IMR-90 (cell line): Measurements from ENCODE around the gene NLRP14. TPM values are rescaled to one million over a fixed set of nuclear protein-coding genes. Genes with fewer than 3 reads are reported as not detected.

Source experiments
- ATAC-seq: fragments of 200-7000 bp; cut with Tn5 transposase; 2 replicates; pipeline ENCODE4 v1.9.1; 2020; ENCODE audit warnings: low read depth, mild to moderate bottlenecking, moderate library complexity
- BruUV-seq: library from RNA; stranded (reverse); fragments of 400-500 nt; replicated peaks from 2 replicates; lab custom pipeline; 2021; lab: Mats Ljungman, UMichigan
- CTCF ChIA-PET: fragments of 300-600 bp; formaldehyde crosslinking; extraction: SDS; loops from one replicate; lab custom pipeline; 2021; ENCODE audit warnings: antibody characterized with exemption; lab: Yijun Ruan, JAX
- POLR2A ChIA-PET: fragments of 300-600 bp; sonication (Branson Sonifier 250); formaldehyde crosslinking; loops from one replicate; lab custom pipeline; 2022; ENCODE audit warnings: antibody characterized with exemption; ENCODE audit not compliant: unreplicated experiment; lab: Charles Lee
- DNase-seq: peaks from one replicate; pipeline ENCODE4 v3.0.0; 2013
- H2AFZ ChIP-seq: replicated peaks from 2 replicates; pipeline ENCODE3; 2013; ENCODE audit warnings: low read length, mild to moderate bottlenecking; ENCODE audit not compliant: poor library complexity
- H2AK5ac ChIP-seq: 2 replicates; pipeline ENCODE4 v1.6.1; 2013; ENCODE audit warnings: low read depth, low read length, inconsistent platforms
- H2AK9ac ChIP-seq: replicated peaks from 2 replicates; pipeline ENCODE3; 2013; ENCODE audit warnings: mild to moderate bottlenecking, low read depth, low read length, moderate library complexity; ENCODE audit not compliant: poor library complexity
- H2BK120ac ChIP-seq: 2 replicates; pipeline ENCODE4 v1.6.1; 2013; ENCODE audit warnings: low read depth, low read length, inconsistent platforms
- H2BK15ac ChIP-seq: 3 replicates; pipeline ENCODE4 v1.6.1; 2013; ENCODE audit warnings: low read depth, low read length, inconsistent platforms
- H2BK20ac ChIP-seq: 2 replicates; pipeline ENCODE4 v1.6.1; 2013; ENCODE audit warnings: low read depth, mild to moderate bottlenecking, inconsistent platforms, low read length, moderate library complexity
- H2BK5ac ChIP-seq: 2 replicates; pipeline ENCODE4 v1.6.1; 2013; ENCODE audit warnings: mild to moderate bottlenecking, low read depth, low read length, inconsistent platforms; ENCODE audit not compliant: poor library complexity, severe bottlenecking
- H3K14ac ChIP-seq: replicated peaks from 2 replicates; pipeline ENCODE4 v1.6.1; 2013; ENCODE audit warnings: low read depth, low read length, inconsistent platforms
- H3K18ac ChIP-seq: 2 replicates; pipeline ENCODE4 v1.6.1; 2013; ENCODE audit warnings: low read depth, low read length, control low read depth
- H3K23ac ChIP-seq: 2 replicates; pipeline ENCODE4 v1.6.1; 2013; ENCODE audit warnings: low read depth, low read length, inconsistent platforms
- H3K27ac ChIP-seq: 2 replicates; pipeline ENCODE4 v1.5.1; 2013; ENCODE audit warnings: mild to moderate bottlenecking, control low read depth, low read length; ENCODE audit not compliant: insufficient read depth
- H3K27me3 ChIP-seq: 2 replicates; pipeline ENCODE4 v1.6.1; 2013; ENCODE audit warnings: low read length; ENCODE audit not compliant: control insufficient read depth, insufficient read depth
- H3K36me3 ChIP-seq: 2 replicates; pipeline ENCODE4 v1.6.1; 2013; ENCODE audit warnings: low read length, mixed read lengths; ENCODE audit not compliant: control insufficient read depth, insufficient read depth
- H3K4ac ChIP-seq: 2 replicates; pipeline ENCODE4 v1.6.1; 2013; ENCODE audit warnings: low read depth, low read length, inconsistent platforms
- H3K4me1 ChIP-seq: 2 replicates; pipeline ENCODE4 v1.6.1; 2013; ENCODE audit warnings: low read length, mixed read lengths; ENCODE audit not compliant: control insufficient read depth, insufficient read depth
- H3K4me2 ChIP-seq: 2 replicates; pipeline ENCODE4 v1.6.1; 2013; ENCODE audit warnings: low read depth, mild to moderate bottlenecking, control low read depth, low read length, moderate library complexity
- H3K4me3 ChIP-seq: 2 replicates; pipeline ENCODE4 v1.5.1; 2013; ENCODE audit warnings: low read depth, mild to moderate bottlenecking, control low read depth, low read length, moderate library complexity; ENCODE audit not compliant: insufficient read depth
- H3K56ac ChIP-seq: 2 replicates; pipeline ENCODE4 v1.6.1; 2013; ENCODE audit warnings: low read length, inconsistent platforms; ENCODE audit not compliant: insufficient read depth; ENCODE audit errors: extremely low read depth
- H3K79me1 ChIP-seq, 2 experiments: 2 replicates each; pipeline ENCODE4 v1.6.1; 2013; ENCODE audit warnings: low read length in 2 of 2, inconsistent platforms in 1 of 2, low read depth in 1 of 2
- H3K9ac ChIP-seq: 2 replicates; pipeline ENCODE4 v1.6.1; 2013; ENCODE audit warnings: low read depth, low read length, control low read depth
- H3K9me1 ChIP-seq: 2 replicates; pipeline ENCODE4 v1.6.1; 2013; ENCODE audit warnings: low read length, inconsistent platforms; ENCODE audit not compliant: insufficient read depth
- H3K9me3 ChIP-seq: 2 replicates; pipeline ENCODE4 v1.6.1; 2013; ENCODE audit warnings: low read length; ENCODE audit not compliant: control insufficient read depth, insufficient read depth
- H4K20me1 ChIP-seq: 2 replicates; pipeline ENCODE4 v1.6.1; 2013; ENCODE audit warnings: low read length, inconsistent platforms; ENCODE audit not compliant: insufficient read depth
- H4K5ac ChIP-seq: 2 replicates; pipeline ENCODE4 v1.6.1; 2013; ENCODE audit warnings: mild to moderate bottlenecking, low read depth, low read length, control low read depth
- H4K8ac ChIP-seq, 2 experiments: 2 replicates each; pipeline ENCODE4 v1.6.1; 2013; ENCODE audit warnings: low read depth in 2 of 2, low read length in 2 of 2, control low read depth in 1 of 2, inconsistent platforms in 1 of 2
- H4K91ac ChIP-seq: 2 replicates; pipeline ENCODE4 v1.6.1; 2013; ENCODE audit warnings: low read depth, low read length, inconsistent platforms; ENCODE audit not compliant: insufficient read depth
- BHLHE40 ChIP-seq: fragments of 150-350 bp; IDR thresholded peaks from 2 replicates; pipeline ENCODE4 v1.6.1; 2016; ENCODE audit warnings: mild to moderate bottlenecking, low read depth, low read length
- CEBPB ChIP-seq: IDR thresholded peaks from 2 replicates; pipeline ENCODE4 v1.6.1; 2012; ENCODE audit warnings: low read depth, low read length, improper control_type of control experiment
- CHD1 ChIP-seq: IDR thresholded peaks from 2 replicates; pipeline ENCODE4 v1.6.1; 2012; ENCODE audit warnings: low read depth, low read length, improper control_type of control experiment
- CTCF ChIP-seq: conservative IDR thresholded peaks from 2 replicates; pipeline ENCODE4 v1.5.1; 2012; ENCODE audit warnings: mild to moderate bottlenecking, low read depth, low read length, improper control_type of control experiment
- ELK1 ChIP-seq: fragments of 150-350 bp; IDR thresholded peaks from 2 replicates; pipeline ENCODE4 v1.6.1; 2016; ENCODE audit warnings: low read depth, mild to moderate bottlenecking, low read length, moderate library complexity, borderline replicate concordance
- FOS ChIP-seq: fragments of 150-350 bp; IDR thresholded peaks from 2 replicates; pipeline ENCODE4 v1.6.1; 2016; ENCODE audit warnings: low read depth, low read length
- MAFK ChIP-seq: IDR thresholded peaks from 2 replicates; pipeline ENCODE4 v1.6.1; 2012; ENCODE audit warnings: low read depth, low read length, improper control_type of control experiment
- MXI1 ChIP-seq: IDR thresholded peaks from 2 replicates; pipeline ENCODE4 v1.6.1; 2012; ENCODE audit warnings: low read depth, mild to moderate bottlenecking, low read length, moderate library complexity, borderline replicate concordance
- NFE2L2 ChIP-seq: fragments of 150-350 bp; IDR thresholded peaks from 2 replicates; pipeline ENCODE4 v1.6.1; 2016; ENCODE audit warnings: low read depth, mild to moderate bottlenecking, low read length
- POLR2A ChIP-seq: IDR thresholded peaks from 2 replicates; pipeline ENCODE4 v1.6.1; 2012; ENCODE audit warnings: mild to moderate bottlenecking, low read depth, low read length
- RAD21 ChIP-seq: IDR thresholded peaks from 2 replicates; pipeline ENCODE4 v1.6.1; 2012; ENCODE audit warnings: low read length, improper control_type of control experiment
- RCOR1 ChIP-seq: IDR thresholded peaks from 2 replicates; pipeline ENCODE4 v1.6.1; 2012; ENCODE audit warnings: mild to moderate bottlenecking, low read length, improper control_type of control experiment; ENCODE audit not compliant: insufficient replicate concordance
- RFX5 ChIP-seq: IDR thresholded peaks from 2 replicates; pipeline ENCODE4 v1.8.0; 2012; ENCODE audit warnings: low read depth, mild to moderate bottlenecking, low read length, moderate library complexity
- SMC3 ChIP-seq: fragments of 150-350 bp; IDR thresholded peaks from 2 replicates; pipeline ENCODE4 v1.6.1; 2016; ENCODE audit warnings: low read depth, mild to moderate bottlenecking, antibody characterized with exemption, low read length, moderate library complexity
- WGBS, 2 experiments: methylation state at CpG; one replicate each; pipeline versions ENCODE4 v1.1.5 to v1.1.7; 2013; ENCODE audit warnings: missing lambda C conversion rate in 2 of 2; ENCODE audit not compliant: insufficient read length in 1 of 2; ENCODE audit errors: extremely low coverage in 2 of 2; 5-methylcytosine and 5-hydroxymethylcytosine counted together
- dilution Hi-C: fragments of 300-500 bp; cut with HindIII; formaldehyde crosslinking; loops from one replicate; pipeline ENCODE4 v1.14.3; 2018; ENCODE audit warnings: low sequenced_read_pairs; ENCODE audit not compliant: unreplicated experiment
- in situ Hi-C: fragments of 300-500 bp; cut with MboI; formaldehyde crosslinking; loops from 3 replicates; pipeline ENCODE4 v1.14.3; 2019; ENCODE audit warnings: low sequenced_read_pairs, inconsistent platforms, mixed read lengths
- intact Hi-C: fragments of 100-400 bp; cut with micrococcal nuclease; formaldehyde crosslinking; loops from 2 replicates; pipeline ENCODE4 v1.10.0; 2022
- polyA plus RNA-seq, 3 experiments: library from polyadenylated mRNA; depleted of rRNA; stranded (reverse); fragments of >200 nt; gene quantifications; 2 replicates each; pipeline ENCODE4 v1.2.3, GENCODE V29; 2012; ENCODE audit warnings: low replicate concordance in 1 of 3
- total RNA-seq: library from RNA; depleted of rRNA; stranded (reverse); fragments of >200 nt; gene quantifications from 2 replicates; pipeline ENCODE4 v1.2.3, GENCODE V29; 2012

NLRP14 gene
- total and polyA plus RNA-seq, 2 of the 4 experiments (the other 2 are of a cell fraction): under 0.01 TPM; not detected in 1

GRCh38 chr11:6992457-6993417, 27.5 kb upstream of the NLRP14 start:
- H3K4me1 ChIP-seq: peaks cover 18% of the 10 kb centered on the region
- CTCF ChIA-PET: interaction anchor here (2.3 kb wide), 1 partner anchor 180 kb away, joined by 6 read pairs; no protein-coding TSS in a partner anchor
- peak overlapping the region; percentile 67; the same call in 1 of the 2 replicates for H3K27ac ChIP-seq
- H4K8ac ChIP-seq: peak overlapping the region in 1 of 2 experiments; percentile 73; a peak in 2 of 4 replicates
- peak overlapping the region; percentile 93 for H2BK20ac ChIP-seq
- peak overlapping the region; percentile 74 for H3K14ac ChIP-seq
- no peaks in the 10 kb centered on the region for H3K79me1 ChIP-seq
- peak overlapping the region; percentile 73; the same call in 1 of the 2 replicates for H3K4ac ChIP-seq
- peaks cover 10% of the 10 kb centered on the region; the same call in 1 of the 2 replicates for H3K9me1 ChIP-seq
- in situ Hi-C loops (no loop called here), intact Hi-C loops (loop anchor here (2.0 kb wide), 1 partner anchor 28 kb away; the partner anchor contains the start of genes NLRP14 and ZNF214), dilution Hi-C loops (no loop called here)
- no peaks in the 10 kb centered on the region for H3K9me3 ChIP-seq
- peak overlapping the region; percentile 65; the same call in 1 of the 2 replicates for H2AK5ac ChIP-seq
- H3K23ac ChIP-seq: peak overlapping the region; percentile 75
- H4K5ac ChIP-seq: peak overlapping the region; percentile 30; the same call in 1 of the 2 replicates
- peak overlapping the region; percentile 51; the same call in 1 of the 3 replicates for H2BK15ac ChIP-seq
- H4K91ac ChIP-seq: peak overlapping the region; percentile 65
- no peak overlapping the region; the same call in 1 of the 2 replicates for H3K4me3 ChIP-seq
- no TSS peak for BruUV-seq
- H2BK120ac ChIP-seq: peak overlapping the region; percentile 86
- peak overlapping the region; percentile 74 for H3K4me2 ChIP-seq
- no peak overlapping the region for H2AFZ ChIP-seq
- peak overlapping the region; percentile 17; the same call in 1 of the 2 replicates for H3K9ac ChIP-seq
- no peaks in the 10 kb centered on the region for H3K36me3 ChIP-seq
- POLR2A ChIA-PET: no interaction called here
- no peaks in the 10 kb centered on the region for H4K20me1 ChIP-seq
- H2BK5ac ChIP-seq: peak overlapping the region; percentile 97
- H3K27me3 ChIP-seq: no peaks in the 10 kb centered on the region
- H2AK9ac ChIP-seq: no peak overlapping the region
- peak; percentile 99 for DNase-seq
- WGBS, 2 experiments: 45% methylated on average over 2 of the region's 11 CpGs; no CpG with 5 or more reads in 1 of the 2 experiments
- H3K56ac ChIP-seq: peak overlapping the region; percentile 54; the same call in 1 of the 2 replicates
- peak overlapping the region; percentile 99 for H3K18ac ChIP-seq
- ATAC-seq: peak; percentile 84
- TF ChIP-seq FOS (0 out of 2 replicates have a peak, but pooled peaks have one; percentile 33), MAFK (peak; percentile 90), MXI1 (no peak), NFE2L2 (peak; percentile 73), CEBPB (no peak; the same call in 1 of the 2 replicates), SMC3 (no peak), ELK1 (no peak), POLR2A (no peak), CHD1 (no peak), CTCF (no peak), RAD21 (no peak), RCOR1 (peak; percentile 59), BHLHE40 (no peak; the same call in 1 of the 2 replicates), RFX5 (no peak)
